GM12872 (cell line): ENCODE results near the gene DYRK2.
A peak's percentile ranks its signal among the peaks of the same experiment; 100 is the strongest.

Experiments
- CTCF ChIP-seq: IDR thresholded peaks from 3 replicates; pipeline ENCODE4 v1.5.1; 2011; ENCODE audit warnings: low read depth, mild to moderate bottlenecking, low read length, moderate library complexity; ENCODE audit not compliant: insufficient read depth

The DYRK2 gene

DNA sequence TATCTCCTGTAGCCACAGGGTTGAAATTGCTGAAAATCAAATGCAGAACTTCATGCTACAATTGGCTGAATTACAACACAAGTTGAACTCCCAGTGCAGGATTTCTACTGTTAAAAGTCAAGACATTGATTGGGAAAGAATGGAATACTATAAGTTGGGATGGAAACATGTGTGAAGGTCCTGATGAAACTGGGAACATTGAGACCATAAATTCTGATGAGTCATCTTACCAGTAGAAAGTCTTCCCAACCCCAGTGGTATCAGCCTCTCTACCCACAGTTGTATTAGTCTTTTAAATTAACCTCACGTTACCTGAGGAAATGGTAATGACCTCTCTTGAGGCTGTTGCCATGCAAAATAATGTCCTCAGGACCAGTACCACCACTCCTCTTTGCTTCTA, 27.4 kb upstream of the DYRK2 start:
- TF ChIP-seq CTCF, result no peak

GRCh38 chr12:67621926-67622325, 26.6 kb upstream of the DYRK2 start:
- no peak for TF ChIP-seq CTCF

DNA sequence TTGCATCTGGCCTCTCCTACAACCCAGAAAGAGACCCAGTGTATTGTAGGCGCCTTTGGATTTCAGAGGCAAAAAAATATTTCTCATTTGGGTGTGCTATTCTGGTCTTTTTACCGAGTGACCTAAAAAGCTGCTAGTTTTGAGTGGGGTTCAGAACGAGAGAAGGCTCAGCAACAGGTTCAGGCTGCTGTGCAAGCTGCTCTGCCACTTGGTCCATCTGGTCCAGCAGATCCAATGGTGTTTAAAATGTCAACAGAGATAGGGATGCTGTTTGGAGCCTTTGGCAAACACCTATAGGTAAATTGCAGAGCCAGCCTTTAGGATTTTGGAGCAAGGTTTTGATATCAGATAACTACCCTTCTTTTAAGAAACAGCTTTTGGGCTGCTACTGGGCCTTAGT, 25.3 kb upstream of the DYRK2 start:
- no peak for TF ChIP-seq CTCF

GRCh38 chr12:67624355-67624754, 24.2 kb upstream of the DYRK2 start:
- no peak for TF ChIP-seq CTCF

GRCh38 chr12:67625004-67625403, 23.5 kb upstream of the DYRK2 start:
- TF ChIP-seq CTCF, result no peak

DNA sequence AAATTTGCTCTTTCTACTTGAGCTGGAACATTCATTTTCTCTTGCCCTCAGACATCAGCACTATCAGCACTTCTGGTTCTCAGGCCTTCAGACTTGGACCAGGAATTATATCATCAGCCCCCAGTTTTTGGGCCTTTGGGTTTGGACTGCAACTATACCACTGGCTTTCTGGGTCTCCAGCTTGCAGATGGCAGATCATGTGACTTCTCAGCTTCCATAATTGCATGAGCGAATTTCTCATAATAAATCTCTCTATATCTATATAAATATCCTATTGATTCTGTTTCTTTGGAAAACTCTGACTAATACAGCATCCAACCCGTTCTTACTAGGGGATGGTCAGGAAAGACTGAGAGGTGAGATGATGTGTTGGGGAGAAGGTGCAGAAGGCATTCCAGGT, 22.4 kb upstream of the DYRK2 start:
- no peak for TF ChIP-seq CTCF

DNA sequence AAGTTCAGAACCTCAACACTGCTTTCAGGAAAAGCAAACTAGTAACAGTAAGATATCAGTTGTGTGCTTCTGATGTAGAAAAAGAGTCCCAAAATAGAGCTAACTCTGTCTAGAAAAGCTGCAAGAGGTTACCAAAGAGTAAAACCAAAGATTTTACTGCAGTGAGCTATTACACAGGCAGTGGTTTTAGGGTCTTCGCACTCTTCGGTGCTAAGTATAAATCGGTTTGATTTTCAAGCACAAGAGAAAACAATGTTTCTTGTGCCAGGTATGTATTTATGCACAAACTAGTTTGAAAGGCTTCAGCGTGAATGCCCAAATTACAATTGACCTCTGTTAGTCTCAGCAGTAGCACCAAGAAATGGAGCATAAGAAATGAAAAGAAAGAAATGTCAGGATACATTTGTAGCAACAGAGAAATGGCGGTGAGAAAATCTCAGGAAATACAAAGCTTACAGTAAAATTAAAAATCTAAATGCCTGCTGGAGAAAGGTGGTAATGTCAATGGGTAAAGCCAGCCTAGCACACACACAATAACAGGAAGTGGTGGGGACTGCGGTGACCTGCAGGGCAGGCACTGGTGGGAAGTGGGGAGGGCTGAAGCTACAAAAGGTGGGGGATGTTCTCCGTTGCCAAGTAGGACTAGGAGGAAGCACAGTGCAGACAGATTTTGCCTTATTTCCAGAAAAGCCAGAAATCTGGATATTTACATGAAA, 18.0 kb upstream of the DYRK2 start:
- peak; percentile 15; the same call in 1 of the 3 replicates for TF ChIP-seq CTCF
